Astrocyte (in vitro differentiated cells and primary cell): ENCODE measurements around the gene CHST9.

Source experiments
- CTCF ChIP-seq: IDR thresholded peaks from 2 replicates; pipeline ENCODE4 v1.5.1; 2011; ENCODE audit warnings: low read depth, mild to moderate bottlenecking, inconsistent platforms, low read length, moderate library complexity; ENCODE audit not compliant: insufficient read depth
- EZH2 ChIP-seq: IDR thresholded peaks from 2 replicates; pipeline ENCODE4 v1.6.1; 2012; ENCODE audit warnings: mild to moderate bottlenecking, low read length, inconsistent platforms; ENCODE audit not compliant: insufficient read depth

DNA sequence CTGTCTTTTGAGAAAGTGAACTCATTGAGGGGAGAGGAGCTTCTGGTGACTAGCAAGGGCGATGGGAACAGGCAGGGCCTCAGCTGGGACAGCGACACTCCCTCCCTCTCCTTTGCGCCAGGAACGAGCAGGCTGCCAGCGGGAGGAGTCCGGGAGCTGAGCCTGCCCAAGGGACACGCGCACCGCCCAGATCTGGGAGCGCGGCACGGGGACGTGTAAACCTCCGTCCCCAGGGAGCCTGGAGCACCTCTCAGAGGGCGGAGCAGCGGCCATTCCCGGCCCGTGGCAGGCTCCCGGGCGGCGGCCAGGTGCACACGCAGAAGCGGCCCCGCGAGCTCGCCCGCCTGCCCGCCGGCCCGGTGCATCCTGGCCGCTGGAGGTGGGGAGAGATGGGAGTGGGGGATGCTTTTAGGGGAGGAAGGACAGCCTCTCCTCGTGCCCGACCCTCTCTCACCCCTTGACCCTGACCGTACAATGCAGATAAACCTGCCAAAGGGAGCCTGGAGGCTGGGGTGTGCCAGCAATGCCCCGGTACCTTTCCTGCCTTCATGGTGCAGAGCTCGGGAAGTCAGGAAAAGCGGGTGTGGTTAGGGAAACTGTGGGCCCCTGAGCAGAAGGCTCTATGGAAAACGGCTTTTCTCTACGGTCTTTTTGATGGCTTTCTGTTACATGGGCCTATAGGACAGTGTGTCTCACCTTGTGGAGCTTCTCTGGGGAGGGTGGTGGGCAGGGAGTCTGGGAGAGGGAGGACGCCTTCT is 321.8 kb downstream of the CHST9 start:
- TF ChIP-seq CTCF (no peak), EZH2 (no peak)
